DMS79 (cell line): ENCODE data around the gene CCL28.
A peak's percentile ranks its signal among the peaks of the same experiment; 100 is the strongest.
"Not testable (repeated sequence)": the region's sequence is repeated elsewhere in the genome, so short reads cannot be mapped to it uniquely, and the experiment has no call there.

ENCODE experiments used
- DNase-seq: peaks from one replicate; lab custom pipeline; 2025; lab: John Stamatoyannopoulos, UW

CCL28 gene

DNA sequence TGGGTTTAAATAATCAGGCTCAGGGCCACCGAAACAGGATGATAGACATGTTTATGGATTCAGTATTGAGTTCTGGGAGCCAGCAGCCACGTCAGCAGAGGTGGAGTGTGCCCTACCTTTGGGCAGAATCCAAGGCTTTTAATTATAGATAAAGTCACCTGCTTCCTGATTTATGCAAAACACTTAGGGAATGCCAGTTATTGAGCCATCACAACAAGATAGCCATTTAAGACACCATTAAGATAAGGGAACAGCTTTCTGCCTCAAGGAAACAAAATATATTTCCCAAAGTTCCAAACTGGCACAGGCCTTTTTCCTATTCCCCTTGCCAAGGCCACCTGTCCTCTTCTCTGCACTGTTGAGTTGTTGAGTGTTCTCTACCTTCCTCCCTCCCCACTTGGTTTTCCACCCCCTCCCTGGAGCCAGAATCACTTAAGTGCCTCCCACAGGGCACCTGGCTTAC, 2.4 kb downstream of the CCL28 start:
- DNase-seq = peak; percentile 96

DNA sequence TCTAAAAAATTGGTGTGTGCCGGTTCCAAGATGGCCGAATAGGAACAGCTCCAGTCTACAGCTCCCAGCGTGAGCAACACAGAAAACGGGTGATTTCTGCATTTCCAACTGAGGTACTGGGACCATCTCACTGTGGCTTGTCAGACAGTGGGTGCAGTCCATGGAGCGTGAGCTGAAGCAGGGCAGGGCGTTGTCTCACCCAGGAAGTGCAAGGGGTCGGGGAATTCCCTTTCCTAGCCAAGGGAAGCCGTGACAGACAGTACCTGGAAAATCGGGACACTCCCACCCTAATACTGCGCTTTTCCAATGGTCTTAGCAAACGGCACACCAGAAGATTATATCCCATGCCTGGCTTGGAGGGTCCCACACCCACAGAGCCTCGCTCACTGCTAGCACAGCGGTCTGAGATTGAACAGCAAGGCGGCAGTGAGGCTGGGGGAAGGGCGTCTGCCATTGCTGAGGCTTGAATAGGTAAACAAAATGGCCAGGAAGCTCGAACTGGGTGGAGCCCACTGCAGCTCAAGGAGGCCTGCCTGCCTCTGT, 9.6 kb downstream of the CCL28 start:
- DNase-seq = not testable (repeated sequence)

DNA sequence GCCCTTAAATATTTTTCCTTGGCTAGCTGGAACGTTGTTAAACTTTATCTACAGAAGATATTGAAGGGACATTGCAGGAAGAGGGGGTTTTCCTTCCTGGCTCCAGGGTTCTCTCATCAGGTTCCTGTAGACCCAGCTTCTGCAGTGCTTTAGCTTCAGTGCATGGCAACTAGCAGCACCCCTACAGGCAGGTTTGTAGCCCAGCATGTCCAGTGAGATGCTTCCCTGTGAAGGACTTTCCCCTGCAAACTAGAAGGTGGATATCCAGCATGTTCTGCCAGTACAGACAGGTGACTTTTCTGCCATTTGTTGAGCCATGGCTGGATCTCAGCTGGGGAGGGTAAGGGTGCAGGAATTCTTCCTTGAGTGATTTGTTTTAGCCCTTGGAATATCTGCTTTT, 10.4 kb downstream of the CCL28 start:
- no peak for DNase-seq

DNA sequence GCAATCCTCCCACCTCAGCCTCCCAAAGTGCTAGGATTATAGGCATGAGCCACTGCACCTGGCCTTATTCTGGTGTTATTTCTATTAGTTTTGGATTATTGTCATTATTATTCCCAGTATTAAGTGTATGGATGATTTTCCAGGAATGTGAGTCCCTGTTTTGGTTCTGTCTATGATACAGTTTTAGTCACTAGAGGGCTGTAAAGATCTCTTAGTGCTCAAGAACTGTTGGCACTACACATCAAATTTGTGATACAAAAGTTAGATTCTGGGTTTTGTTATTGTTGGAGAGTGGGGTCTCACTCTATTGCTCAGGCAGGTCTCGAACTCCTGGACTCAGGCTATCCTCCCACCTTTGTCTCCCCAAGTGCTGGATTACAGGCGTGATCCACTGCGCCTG, 12.1 kb downstream of the CCL28 start:
- DNase-seq = no peak

DNA sequence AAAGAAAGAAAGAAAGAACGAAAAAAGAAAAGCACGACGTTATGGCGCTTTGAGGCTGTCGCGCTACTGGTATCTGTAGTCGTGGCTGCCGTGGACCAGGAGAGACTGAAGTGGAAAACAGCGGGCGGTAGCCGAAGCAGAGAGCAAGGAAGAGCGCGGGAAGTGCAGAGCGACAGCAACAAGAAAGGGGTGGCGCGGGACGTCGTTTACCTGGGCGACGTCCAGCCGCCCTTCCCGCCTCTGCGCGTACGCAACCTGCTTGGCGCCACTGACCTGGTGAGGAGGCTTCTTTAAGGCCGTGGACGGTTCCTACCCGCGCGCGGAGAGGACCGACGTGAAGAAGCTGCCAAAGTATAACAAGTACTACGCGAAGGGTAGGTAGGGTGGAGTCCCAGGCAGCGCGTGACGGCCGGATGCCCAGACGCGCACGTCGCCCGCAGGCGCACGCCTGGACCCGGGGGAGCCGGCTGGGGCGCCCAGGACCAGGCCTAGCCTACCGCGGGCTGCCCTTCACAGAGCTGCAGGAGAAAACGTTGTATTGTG, 15.4 kb downstream of the CCL28 start:
- peak; percentile 83 for DNase-seq

DNA sequence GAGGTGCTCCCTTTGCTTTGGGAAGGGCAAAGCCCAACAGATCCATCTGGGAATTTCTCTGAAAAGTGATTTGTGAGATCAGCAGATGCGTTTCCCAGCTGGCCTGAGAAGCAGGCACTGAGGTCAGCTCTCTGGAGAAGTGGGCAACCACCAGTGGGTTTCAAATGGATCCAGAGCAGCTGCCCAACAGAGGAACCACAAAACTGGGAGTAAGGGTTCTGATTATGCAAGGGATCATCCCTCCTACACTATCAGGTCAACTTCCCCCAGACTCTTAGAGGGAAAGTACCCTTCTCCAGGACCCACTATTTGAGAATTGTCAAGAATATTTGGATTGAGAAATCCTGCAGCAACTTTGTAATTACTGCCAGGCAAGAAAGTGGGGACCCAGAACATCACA, 21.7 kb downstream of the CCL28 start:
- DNase-seq = no peak

DNA sequence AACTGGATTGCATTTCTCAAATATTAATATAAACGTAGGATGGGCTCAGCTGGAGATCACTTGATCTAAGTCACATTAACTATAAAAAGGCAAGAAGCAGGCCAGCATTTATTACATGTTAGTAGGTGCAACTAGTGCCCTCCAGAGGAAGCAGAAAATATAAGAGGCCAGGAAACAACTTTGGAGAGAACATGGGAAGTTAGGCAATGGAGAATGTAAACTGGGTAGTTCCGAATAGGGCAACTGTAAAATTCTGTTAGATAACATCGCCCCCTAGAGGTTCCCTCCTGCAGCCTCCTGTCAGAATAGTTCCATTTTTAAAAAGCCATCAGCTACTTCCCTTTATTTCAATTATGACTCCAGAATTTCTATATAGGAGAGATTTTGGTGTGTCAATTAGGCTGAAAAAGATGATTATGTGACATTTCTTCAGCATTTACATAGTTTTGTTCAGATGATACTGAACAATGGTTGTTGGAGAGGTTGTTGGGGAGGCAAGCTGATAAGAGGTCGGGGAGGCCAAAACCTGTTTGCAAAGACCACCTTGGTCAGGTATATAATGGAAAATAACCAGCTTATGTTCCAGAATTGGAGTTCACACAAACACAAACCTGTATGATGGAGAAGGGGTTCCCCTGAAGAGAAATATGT, 22.4 kb downstream of the CCL28 start:
- DNase-seq = peak; percentile 59

DNA sequence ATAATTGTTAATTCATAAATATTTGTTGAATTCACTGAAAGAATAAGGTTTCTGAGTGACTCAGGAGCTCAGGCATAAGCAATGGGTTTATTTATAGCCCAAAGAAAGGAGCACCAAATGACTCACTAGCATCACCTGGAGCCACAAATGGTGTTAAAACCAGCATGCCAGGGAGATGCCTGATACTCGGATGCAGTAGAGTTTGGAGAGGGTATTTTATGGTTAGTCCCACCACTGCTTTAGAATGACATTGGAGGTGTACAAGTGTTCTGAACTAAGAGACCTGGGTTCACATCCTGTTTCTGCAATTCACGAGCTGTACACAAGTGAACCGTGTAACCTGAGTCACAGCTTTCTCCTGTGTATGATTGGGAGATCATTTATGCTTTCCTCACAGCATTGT, 25.2 kb downstream of the CCL28 start:
- no peak for DNase-seq

DNA sequence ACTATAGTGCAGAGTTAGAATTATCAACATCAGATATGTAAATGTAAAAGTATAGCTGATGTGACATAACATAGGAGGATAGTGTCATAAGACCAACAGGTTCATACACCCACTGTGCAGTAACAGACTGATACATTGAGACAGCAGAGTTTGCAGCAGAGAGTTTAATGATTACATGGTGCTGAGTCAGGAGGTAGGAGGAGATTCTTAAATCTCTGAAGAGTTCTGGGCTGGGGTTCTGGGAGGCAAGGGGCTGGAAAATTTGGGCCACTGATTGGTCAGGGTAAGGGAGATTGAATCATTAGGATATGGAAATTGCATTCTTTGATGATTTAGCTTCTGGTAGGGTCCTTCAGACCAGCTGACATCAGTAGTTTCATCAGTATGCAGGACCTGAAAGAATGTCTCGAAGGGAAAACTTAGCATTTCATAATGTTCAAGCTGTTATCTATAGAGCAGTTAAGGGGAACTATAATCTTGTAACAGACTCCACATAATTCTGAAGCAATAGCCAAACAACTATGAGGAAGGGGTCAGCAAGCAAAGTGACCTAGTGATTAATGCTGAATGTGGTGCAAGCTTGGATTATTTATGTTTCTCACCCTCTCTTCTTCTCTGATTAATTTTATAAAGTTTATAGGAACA, 35.6 kb downstream of the CCL28 start:
- DNase-seq = no peak

DNA sequence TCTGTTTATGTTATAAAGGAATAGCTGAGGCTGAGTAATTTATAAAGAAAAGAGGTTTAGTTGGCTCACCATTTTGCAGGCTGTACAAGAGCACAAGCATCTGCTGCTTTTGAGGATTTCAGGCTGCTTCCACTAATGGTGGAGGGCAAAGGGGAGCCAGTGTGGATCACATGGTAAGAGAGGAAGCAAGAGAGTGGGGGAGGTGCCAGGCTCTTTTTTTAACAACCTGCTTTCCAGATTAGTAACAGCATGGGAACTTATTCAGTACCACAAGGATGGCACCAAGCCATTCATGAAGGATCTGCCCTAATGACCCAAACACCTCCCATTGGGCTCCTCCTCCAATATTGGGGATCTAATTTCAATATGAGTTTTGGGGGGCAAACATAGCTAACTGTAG, 40.4 kb downstream of the CCL28 start:
- no peak for DNase-seq

DNA sequence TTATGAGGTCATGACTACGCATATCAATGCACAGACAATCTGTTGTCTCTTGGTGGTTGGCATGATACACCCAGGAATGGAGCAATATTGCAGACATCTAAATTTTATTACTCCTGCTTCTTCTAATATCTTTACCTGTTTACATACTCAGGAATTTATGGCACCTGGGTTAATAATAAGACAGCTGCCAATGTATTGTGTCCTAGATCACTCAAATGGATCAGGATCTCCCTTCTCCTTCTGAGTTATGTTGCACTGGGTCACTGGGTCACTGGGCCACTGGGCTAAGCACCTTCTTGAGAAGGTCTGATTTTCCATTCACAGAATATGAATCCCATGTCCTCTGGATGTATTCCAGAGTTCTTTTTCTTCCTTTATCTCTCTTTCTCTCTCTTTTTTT, 41.8 kb downstream of the CCL28 start:
- no peak for DNase-seq

DNA sequence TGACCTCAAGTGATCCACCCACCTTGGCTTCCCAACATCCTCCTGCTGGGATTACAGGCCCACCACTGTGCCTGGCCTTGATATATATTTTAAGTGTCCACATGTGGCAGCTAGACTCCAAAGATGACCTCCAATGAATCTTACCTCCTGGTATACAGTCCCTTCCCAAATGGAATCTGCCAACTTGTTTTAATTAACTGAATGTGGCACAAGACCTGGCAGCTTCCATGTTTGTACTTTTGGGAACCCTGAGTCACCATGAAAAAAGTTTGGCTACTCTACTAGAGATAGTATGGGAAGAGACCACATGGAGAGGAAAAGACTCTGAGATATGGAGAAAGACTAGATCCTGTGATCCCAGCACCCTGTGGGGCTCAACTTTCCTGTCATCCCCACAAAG, 42.5 kb downstream of the CCL28 start:
- DNase-seq = no peak

DNA sequence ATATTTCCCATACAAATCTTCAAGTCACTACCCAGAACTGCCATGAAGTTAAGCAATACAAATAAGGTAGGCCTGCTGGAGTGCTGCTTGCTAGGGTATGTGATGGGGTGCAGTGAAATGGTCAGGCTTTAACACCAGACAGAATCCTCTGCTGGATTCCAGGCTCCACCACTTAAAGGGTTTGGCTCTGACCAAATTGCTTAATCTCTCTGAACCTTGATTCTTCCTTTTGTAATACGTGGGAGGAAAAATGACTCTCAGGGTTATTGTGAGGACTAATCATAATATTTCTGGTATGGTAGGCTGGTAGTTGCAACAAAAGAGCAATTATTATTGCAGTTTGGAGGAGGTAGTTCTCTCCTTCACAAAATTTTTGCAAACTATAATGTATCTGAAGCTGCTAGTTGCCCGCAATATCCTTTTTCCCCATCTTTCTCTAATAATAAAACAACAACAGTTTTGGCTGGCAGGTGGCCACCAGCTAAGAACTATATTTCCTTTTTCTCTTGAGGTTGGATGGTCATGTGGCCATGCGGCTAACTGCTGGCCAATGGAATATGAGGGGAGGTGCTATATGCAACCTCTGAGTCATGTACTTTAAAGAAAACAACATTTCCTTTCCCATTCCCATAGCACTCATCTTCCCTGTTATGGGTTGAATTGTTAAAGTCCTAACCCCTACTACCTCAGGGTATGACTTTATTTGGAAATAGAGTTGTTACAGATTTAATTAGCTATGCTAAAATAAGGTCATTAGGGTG, 44.1 kb downstream of the CCL28 start:
- DNase-seq = no peak

DNA sequence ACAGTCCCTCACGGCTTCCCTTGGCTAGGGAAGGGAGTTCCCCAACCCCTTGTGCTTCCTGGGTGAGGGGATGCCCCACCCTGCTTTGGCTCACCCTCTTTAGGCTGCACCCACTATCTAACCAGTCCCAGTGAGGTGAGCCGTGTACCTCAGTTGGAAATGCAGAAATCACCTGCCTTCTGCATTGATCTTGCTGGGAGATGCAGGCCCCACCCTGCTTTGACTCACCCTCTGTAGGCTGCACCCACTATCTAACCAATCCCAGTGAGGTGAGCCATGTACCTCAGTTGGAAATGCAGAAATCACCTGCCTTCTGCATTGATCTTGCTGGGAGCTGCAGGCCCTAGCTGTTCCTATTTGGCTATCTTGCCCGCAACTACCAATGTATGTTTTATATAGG, 44.7 kb downstream of the CCL28 start:
- no peak for DNase-seq

DNA sequence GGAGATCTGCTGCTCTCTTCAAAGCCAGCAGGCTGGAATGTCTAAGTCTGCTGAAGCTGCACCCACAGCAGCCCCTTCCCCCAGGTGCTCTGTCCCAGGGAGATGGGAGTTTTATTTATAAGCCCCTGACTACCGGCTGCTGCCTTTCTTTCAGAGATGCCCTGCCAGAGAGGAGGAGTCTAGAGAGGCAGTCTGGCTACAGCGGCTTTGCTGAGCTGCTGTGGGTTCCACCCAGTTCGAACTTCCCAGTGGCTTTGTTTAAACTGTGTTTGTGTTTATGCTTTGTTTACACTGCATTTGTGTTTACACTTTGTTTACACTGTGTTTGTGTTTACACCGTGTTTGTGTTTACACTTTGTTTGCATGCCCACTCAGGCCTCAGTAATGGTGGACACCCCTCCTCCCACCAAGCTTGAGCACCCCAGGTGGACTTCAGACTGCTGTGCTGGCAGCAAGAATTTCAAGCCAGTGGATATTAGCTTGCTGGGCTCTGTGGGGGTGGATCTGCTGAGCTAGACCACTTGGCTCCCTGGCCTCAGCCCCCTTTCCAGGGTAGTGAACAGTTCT, 45.4 kb downstream of the CCL28 start:
- DNase-seq = not testable (repeated sequence)

DNA sequence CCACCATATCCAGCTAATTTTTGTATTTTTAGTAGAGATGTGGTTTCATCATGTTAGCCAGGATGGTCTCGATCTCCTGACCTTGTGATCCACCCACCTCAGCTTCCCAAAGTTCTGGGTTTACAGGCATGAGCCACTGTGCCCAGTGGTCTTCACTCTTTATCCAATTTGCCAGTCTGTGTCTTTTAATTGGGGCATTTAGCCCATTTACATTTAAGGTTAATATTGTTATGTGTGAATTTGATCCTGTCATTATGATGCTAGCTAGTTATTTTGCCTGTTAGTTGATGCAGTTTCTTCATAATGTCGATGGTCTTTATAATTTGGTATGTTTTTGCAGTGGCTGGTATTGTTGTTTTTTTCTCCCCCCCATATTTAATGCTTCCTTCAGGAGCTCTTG, 47.0 kb downstream of the CCL28 start:
- DNase-seq = not testable (repeated sequence)

DNA sequence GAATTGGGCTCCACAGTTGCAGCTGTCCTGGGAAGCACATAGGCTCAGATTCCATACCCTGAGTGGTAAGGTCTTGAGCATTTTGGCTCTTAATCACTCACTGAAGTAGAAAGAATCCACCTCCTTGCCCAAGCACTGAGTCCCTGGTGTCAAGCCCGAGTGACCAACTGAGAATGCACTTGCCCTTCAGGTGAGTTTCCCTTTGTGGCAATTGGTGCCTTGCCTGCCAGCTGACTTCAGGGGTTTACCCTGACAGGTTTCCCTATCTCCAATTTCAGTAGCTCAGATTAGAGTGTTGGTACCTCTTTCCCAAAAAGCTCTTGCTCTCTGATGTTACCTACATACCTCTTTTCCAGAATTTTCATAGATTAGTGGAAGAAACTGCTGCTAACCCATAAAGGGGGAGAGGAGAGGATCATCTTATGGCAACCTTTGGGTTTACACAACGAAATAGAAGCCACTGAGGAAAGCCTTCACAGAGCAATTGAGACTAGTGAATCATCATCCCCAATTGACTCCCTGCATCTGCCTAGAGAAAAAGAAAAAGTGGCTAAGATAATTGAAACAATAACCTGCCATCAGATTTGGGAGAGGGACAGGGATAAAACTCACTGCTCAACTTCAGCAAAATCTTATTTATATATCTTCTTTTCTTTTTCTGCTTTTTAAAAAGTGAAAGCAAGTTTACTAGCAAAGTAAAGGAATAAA, 48.6 kb downstream of the CCL28 start:
- peak; percentile 42 for DNase-seq

DNA sequence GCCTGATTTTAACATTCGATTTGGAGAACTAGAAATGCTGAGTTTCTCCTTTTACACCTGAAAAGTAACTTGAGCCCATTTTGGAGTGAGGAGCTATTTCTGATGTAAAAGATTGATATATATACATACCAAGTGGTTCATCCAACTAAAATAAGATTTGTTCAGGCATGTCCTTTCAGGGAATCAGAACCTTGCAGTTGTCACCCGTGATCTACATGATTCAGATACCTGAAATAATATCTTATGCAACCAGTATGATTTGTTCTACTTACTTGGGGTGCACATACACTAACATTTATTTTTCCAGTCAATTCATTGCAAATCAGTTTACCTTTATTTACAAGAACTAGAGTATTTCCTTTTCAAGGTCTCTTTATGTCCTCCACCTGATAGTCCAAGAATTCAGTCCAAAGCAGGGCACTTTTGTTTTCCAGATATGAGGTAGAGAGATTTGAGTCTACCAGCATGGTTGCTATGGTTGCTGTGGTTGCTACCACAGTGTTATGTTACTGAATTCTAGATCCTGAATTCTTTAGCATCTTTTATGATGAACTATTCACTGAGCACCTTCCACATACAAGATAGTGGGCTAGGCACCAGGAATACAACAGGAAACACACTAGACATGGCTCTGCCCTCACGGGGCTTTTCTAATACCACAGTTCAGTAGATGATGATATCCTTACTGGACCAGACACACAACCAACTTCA, 49.3 kb downstream of the CCL28 start:
- DNase-seq = no peak

DNA sequence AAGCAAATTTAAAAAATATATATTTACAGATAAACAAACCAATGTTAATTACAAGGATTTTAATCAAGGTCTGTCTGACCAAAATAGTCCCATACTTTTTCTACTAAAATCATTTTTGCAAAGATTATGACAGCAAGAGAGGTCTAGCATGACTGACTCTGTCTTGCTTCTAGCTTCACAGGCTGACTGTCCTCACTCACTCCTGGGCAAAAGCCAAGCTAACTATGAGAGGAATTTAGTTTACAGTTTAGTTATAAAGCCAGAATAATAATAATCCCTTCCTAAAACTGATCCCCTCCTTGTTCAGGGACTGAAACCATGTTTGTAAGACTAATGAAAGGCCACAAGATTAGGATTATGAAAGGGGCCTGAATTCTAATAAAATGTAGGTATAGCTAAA, 53.5 kb downstream of the CCL28 start:
- no peak for DNase-seq

DNA sequence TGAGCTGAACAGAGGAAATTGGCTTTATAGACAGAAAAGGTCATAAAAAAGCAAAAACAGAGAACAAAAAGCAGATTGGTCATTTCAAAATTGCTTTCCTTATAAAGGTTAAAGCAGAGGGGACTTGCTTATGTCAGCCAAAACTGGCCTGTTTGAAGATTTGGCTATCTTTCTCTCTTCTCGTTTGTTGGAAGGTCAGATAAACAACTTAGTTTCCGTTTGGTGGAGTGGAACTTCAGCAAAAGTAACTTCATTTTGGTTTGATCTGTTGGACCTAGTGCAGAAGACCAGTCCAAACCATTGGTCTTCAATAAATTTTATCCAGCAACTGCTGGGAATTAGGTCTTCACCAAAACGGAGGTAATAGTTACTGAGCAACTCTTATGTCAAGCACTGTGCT, 53.9 kb downstream of the CCL28 start:
- DNase-seq = no peak

DNA sequence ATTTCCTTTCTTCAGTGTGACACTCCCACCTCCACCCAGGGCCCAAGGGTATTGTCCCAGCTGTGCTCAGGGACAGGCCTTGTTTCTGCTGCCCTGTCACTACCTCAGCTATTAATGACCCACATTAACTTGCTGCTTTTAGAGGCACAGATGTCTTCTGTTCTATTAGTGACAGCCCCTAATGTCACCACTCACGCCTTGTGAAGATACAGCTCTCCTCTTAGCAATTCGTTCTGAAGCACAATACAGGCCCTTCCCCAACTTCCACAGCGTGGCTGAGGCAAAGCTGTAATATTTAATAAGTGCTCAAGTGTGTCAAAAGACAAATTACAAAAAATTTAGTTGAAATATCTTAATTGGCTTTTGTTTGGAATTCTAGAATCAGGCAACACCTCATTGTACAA, 54.3 kb downstream of the CCL28 start:
- no peak for DNase-seq
